HG03039 (cell line): ENCODE data around the gene IL10RA.

Experiments
- ATAC-seq: cut with Tn5 transposase; IDR thresholded peaks from one replicate; pipeline ENCODE4 v1.9.1; 2021; ENCODE audit warnings: mild to moderate bottlenecking, moderate library complexity; ENCODE audit not compliant: unreplicated experiment

Gene IL10RA

GRCh38 chr11:118042796-118043195, 56.6 kb downstream of the IL10RA start:
- no peak for ATAC-seq

DNA sequence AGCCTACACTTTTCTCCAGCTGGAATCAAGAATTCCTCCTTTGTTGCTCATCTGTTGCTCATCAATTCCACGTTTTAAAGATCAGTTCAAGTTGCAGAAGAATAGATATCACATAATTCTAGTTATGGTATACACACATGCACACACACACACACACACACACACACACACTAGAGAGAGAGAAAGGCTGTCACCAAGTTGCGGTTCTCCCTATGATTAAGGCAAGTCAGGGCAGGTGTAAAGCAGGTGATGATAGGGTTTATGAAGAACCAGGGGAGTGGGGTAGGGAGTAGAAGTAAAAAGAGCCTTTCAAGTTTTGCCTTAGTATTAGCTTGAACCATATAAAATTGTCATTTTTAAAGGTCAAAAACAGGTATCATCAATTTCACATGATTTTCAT, 59.0 kb downstream of the IL10RA start:
- no peak for ATAC-seq

GRCh38 chr11:118046051-118046963, 60.1 kb downstream of the IL10RA start:
- no peak for ATAC-seq

DNA sequence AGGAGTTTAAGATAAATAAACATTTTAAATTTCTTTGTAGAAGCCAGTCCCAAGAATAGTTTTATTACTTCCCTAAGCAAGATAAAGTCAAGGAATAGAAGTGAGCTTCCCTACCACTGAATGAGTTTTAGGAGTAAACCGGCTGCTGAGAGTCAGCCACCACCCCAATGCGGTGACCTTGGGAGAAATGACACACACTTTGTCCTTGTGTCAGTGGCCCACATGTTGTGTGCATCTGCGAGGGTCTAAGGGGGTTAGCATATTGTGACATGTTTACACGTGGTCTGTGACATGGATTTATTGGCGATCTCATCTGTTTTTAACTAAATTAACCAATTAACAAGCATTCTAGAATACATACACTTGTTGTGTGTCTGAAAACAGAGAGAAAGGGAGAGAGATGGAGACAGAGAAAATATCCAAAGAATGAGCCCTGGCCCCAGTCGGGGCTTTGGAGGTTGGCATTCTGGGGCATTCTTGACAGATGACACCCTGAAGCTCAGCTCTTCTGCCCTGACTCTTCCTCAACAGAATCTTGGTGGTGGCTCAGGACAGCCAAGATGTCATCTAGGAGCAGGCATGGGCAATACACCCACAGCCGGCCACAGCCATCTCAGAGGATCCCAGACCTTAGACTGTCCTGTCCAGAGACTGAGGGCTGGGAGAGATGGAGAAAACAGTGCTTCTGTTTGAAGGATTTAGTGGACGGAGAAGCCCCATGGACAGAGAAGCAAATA, 60.9 kb downstream of the IL10RA start:
- no peak for ATAC-seq

- no peak for ATAC-seq
Observed at GRCh38 chr11:118047749-118048148, 61.6 kb downstream of the IL10RA start.

- no peak for ATAC-seq
Observed at GRCh38 chr11:118048472-118049370, 62.5 kb downstream of the IL10RA start.

- ATAC-seq: no peak
Observed at GRCh38 chr11:118049771-118050170, 63.6 kb downstream of the IL10RA start.

DNA sequence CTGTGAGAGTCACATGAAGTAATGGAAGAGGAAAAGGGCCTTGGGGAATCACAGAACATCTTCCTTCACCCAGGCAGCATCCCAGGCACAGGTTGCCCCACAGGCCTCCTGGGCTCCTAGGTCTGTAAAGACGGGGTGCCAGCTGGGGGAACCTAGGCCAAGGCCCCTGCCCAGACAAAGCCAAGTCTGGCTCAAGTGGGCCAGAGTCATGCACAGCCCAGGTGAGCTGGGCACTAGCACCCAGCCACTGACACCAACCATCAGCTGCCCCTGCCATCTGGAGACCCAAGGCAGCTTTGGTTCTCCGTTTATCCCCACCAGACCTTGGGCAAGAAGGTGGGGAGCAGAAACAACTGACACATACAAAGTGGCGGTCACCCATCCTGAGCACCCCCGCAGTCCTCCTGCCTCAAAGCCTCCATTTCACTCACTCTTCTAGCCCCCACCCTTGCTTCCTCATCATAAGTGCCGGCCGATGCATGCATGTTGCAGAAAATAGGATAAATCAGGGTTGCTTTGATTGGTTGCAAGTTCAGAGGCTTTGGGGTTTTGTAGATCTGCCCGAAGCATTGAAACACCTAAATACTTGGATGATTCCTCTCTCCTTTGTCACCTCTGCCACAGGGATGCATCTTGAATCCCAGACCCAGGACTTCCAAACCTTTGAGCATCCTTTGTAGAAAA, 64.2 kb downstream of the IL10RA start:
- no peak for ATAC-seq
